ENCODE results near the gene CAMTA2. TPM values are rescaled to one million over a fixed set of nuclear protein-coding genes. Genes with fewer than 3 reads are reported as not detected.

The CAMTA2 gene
- polyA plus RNA-seq, 2 of the 4 experiments (the other 2 are of a cell fraction): 12.4 to 30.3 TPM

- no peak overlapping the region for H3K4me2 ChIP-seq
- no peak overlapping the region for H3K27ac ChIP-seq
- ATAC-seq (peak; percentile 78 to 84), DNase-seq (ENCODE audit: low read depth in 1 of 2, low spot score in 1 of 2) (peak; percentile 65 to 73), FAIRE-seq (peak; percentile 39)
- no peaks in the 10 kb centered on the region for H3K9me3 ChIP-seq
- CTCF ChIA-PET: interaction anchor here (0.6 to 4.7 kb wide), 32 partner anchors 11 to 183 kb away, joined by 3 to 79 read pairs (median 5); partner anchors contain the start of genes ENO3, INCA1, KIF1C and RNF167
- peak; percentile 5 to 61; a peak in 2 of 4 replicates for TF ChIP-seq CEBPB (IDR thresholded peaks at IDR 0.05)
- TF ChIP-seq ZFP36 (IDR thresholded peaks at IDR 0.05; ENCODE audit: borderline replicate concordance, partially characterized antibody): no peak
- TF ChIP-seq GATA3 (IDR thresholded peaks at IDR 0.05; ENCODE audit: borderline replicate concordance): no peak
- TF ChIP-seq ZNF302 (CRISPR knock-in tag; IDR thresholded peaks at IDR 0.05): no peak
- no peak for TF ChIP-seq RCOR1 (IDR thresholded peaks at IDR 0.05; ENCODE audit: low read depth, low read length)
- no peak for TF ChIP-seq HDAC2 (IDR thresholded peaks at IDR 0.05)
- no peak for TF ChIP-seq TFCP2L1 (CRISPR knock-in tag; IDR thresholded peaks at IDR 0.05)
- TF ChIP-seq RFX5 (IDR thresholded peaks at IDR 0.05): no peak
- TF ChIP-seq ZSCAN20 (CRISPR knock-in tag; IDR thresholded peaks at IDR 0.05): no peak
- no peak for TF ChIP-seq HOXB5 (CRISPR knock-in tag; IDR thresholded peaks at IDR 0.05)
- no peak for TF ChIP-seq NPAS2 (CRISPR knock-in tag; IDR thresholded peaks at IDR 0.05; ENCODE audit: borderline replicate concordance)
- TF ChIP-seq, protein P1, sequence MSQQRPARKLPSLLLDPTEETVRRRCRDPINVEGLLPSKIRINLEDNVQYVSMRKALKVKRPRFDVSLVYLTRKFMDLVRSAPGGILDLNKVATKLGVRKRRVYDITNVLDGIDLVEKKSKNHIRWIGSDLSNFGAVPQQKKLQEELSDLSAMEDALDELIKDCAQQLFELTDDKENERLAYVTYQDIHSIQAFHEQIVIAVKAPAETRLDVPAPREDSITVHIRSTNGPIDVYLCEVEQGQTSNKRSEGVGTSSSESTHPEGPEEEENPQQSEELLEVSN (IDR thresholded peaks at IDR 0.05; ENCODE audit: borderline replicate concordance, low read depth): no peak
- no peak for TF ChIP-seq KDM1A (IDR thresholded peaks at IDR 0.05; ENCODE audit: low read depth)
- TF ChIP-seq, protein P2, sequence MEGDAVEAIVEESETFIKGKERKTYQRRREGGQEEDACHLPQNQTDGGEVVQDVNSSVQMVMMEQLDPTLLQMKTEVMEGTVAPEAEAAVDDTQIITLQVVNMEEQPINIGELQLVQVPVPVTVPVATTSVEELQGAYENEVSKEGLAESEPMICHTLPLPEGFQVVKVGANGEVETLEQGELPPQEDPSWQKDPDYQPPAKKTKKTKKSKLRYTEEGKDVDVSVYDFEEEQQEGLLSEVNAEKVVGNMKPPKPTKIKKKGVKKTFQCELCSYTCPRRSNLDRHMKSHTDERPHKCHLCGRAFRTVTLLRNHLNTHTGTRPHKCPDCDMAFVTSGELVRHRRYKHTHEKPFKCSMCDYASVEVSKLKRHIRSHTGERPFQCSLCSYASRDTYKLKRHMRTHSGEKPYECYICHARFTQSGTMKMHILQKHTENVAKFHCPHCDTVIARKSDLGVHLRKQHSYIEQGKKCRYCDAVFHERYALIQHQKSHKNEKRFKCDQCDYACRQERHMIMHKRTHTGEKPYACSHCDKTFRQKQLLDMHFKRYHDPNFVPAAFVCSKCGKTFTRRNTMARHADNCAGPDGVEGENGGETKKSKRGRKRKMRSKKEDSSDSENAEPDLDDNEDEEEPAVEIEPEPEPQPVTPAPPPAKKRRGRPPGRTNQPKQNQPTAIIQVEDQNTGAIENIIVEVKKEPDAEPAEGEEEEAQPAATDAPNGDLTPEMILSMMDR (IDR thresholded peaks at IDR 0.05): peak; percentile 73
- TF ChIP-seq CHD2 (IDR thresholded peaks at IDR 0.05; ENCODE audit: low read length, partially characterized antibody): no peak
- no peak for TF ChIP-seq NR3C1 (IDR thresholded peaks at IDR 0.05)
- TF ChIP-seq, protein P3, sequence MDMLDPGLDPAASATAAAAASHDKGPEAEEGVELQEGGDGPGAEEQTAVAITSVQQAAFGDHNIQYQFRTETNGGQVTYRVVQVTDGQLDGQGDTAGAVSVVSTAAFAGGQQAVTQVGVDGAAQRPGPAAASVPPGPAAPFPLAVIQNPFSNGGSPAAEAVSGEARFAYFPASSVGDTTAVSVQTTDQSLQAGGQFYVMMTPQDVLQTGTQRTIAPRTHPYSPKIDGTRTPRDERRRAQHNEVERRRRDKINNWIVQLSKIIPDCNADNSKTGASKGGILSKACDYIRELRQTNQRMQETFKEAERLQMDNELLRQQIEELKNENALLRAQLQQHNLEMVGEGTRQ (IDR thresholded peaks at IDR 0.05): no peak
- peak; percentile 55 to 63 for TF ChIP-seq RAD21 (conservative IDR thresholded peaks at IDR 0.05 in 1 of 2, IDR thresholded peaks at IDR 0.05 in 1 of 2)
- TF ChIP-seq CBX2 (IDR thresholded peaks at IDR 0.05; ENCODE audit: borderline replicate concordance, low read depth): no peak
- no peak for TF ChIP-seq HES2 (IDR thresholded peaks at IDR 0.05)
- no peak for TF ChIP-seq ESRRA (IDR thresholded peaks at IDR 0.05; ENCODE audit: borderline replicate concordance, low read length)
- no peak for TF ChIP-seq CBX8 (IDR thresholded peaks at IDR 0.05)
- TF ChIP-seq SMC3 (IDR thresholded peaks at IDR 0.05): peak; percentile 84
- TF ChIP-seq, protein P4, sequence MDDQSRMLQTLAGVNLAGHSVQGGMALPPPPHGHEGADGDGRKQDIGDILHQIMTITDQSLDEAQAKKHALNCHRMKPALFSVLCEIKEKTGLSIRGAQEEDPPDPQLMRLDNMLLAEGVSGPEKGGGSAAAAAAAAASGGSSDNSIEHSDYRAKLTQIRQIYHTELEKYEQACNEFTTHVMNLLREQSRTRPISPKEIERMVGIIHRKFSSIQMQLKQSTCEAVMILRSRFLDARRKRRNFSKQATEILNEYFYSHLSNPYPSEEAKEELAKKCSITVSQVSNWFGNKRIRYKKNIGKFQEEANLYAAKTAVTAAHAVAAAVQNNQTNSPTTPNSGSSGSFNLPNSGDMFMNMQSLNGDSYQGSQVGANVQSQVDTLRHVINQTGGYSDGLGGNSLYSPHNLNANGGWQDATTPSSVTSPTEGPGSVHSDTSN (IDR thresholded peaks at IDR 0.05): no peak
- TF ChIP-seq MAFK (IDR thresholded peaks at IDR 0.05; ENCODE audit: partially characterized antibody): no peak
- no peak for TF ChIP-seq EHF (CRISPR knock-in tag; IDR thresholded peaks at IDR 0.05)
- no peak for TF ChIP-seq JUNB (IDR thresholded peaks at IDR 0.05)
- TF ChIP-seq, protein P5, sequence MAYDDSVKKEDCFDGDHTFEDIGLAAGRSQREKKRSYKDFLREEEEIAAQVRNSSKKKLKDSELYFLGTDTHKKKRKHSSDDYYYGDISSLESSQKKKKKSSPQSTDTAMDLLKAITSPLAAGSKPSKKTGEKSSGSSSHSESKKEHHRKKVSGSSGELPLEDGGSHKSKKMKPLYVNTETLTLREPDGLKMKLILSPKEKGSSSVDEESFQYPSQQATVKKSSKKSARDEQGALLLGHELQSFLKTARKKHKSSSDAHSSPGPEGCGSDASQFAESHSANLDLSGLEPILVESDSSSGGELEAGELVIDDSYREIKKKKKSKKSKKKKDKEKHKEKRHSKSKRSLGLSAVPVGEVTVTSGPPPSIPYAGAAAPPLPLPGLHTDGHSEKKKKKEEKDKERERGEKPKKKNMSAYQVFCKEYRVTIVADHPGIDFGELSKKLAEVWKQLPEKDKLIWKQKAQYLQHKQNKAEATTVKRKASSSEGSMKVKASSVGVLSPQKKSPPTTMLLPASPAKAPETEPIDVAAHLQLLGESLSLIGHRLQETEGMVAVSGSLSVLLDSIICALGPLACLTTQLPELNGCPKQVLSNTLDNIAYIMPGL (CRISPR knock-in tag; IDR thresholded peaks at IDR 0.05; ENCODE audit: borderline replicate concordance): no peak
- TF ChIP-seq EHMT2 (IDR thresholded peaks at IDR 0.05; ENCODE audit: low read depth): no peak
- no peak for TF ChIP-seq FOXS1 (CRISPR knock-in tag; IDR thresholded peaks at IDR 0.05)
- H3K4me1 ChIP-seq: peaks cover 2% of the 10 kb centered on the region; the same call in 2 of the 3 replicates
- POLR2A ChIA-PET: interaction anchor here (2.4 kb wide), 1 partner anchor 13 kb away, joined by 11 read pairs; the partner anchor contains the start of gene SPAG7
- H3K4me3 ChIP-seq: no peak overlapping the region
- 46% methylated on average over 6 of the region's 6 CpGs for WGBS (ENCODE audit: missing lambda C conversion rate)
Observed at GRCh38 chr17:4980644-4981216, 6.7 kb downstream of the CAMTA2 start.

All from A549 (cell line).